Brain microvascular endothelial cell (primary cell): ENCODE measurements around the gene KHDC4.

Experiments
- DNase-seq: peaks from one replicate; pipeline ENCODE4 v3.0.0-alpha.2; 2020
- H3K27ac ChIP-seq: fragments of 250-450 bp; sonication (Bioruptor Pico); 2 replicates; pipeline ENCODE4 v1.5.1; 2020; ENCODE audit warnings: mild to moderate bottlenecking, moderate library complexity
- H3K27me3 ChIP-seq: fragments of 250-450 bp; sonication (Bioruptor Pico); replicated peaks from 2 replicates; pipeline ENCODE4 v1.5.1; 2020; ENCODE audit warnings: mild to moderate bottlenecking
- H3K36me3 ChIP-seq: fragments of 250-450 bp; sonication (Bioruptor Pico); replicated peaks from 2 replicates; pipeline ENCODE4 v1.5.1; 2020; ENCODE audit warnings: mild to moderate bottlenecking
- H3K4me3 ChIP-seq: 2 replicates; pipeline ENCODE4 v1.5.1; 2011; ENCODE audit warnings: low read depth, mild to moderate bottlenecking, control low read depth, low read length, moderate library complexity
- in situ Hi-C: cut with HindIII; loops from 2 replicates; pipeline ENCODE4 v1.10.0; 2017; ENCODE audit warnings: low sequenced_read_pairs, low pct_ligation_motif_present
- TF ChIP-seq, protein P1 (sequence below): IDR thresholded peaks from 2 replicates; pipeline ENCODE4 v1.5.1; 2011; ENCODE audit warnings: low read depth, mild to moderate bottlenecking, moderate library complexity, low read length, control low read depth, inconsistent platforms; ENCODE audit errors: missing control alignments

The KHDC4 gene

GRCh38 chr1:155925506-155925905, 8.7 kb downstream of the KHDC4 start:
- Histone ChIP-seq H3K27me3 (no peaks in the 10 kb centered on the region), H3K27ac (no peak overlapping the region), H3K36me3 (peaks cover 93% of the 10 kb centered on the region), H3K4me3 (no peak overlapping the region)
- TF ChIP-seq, protein P1, sequence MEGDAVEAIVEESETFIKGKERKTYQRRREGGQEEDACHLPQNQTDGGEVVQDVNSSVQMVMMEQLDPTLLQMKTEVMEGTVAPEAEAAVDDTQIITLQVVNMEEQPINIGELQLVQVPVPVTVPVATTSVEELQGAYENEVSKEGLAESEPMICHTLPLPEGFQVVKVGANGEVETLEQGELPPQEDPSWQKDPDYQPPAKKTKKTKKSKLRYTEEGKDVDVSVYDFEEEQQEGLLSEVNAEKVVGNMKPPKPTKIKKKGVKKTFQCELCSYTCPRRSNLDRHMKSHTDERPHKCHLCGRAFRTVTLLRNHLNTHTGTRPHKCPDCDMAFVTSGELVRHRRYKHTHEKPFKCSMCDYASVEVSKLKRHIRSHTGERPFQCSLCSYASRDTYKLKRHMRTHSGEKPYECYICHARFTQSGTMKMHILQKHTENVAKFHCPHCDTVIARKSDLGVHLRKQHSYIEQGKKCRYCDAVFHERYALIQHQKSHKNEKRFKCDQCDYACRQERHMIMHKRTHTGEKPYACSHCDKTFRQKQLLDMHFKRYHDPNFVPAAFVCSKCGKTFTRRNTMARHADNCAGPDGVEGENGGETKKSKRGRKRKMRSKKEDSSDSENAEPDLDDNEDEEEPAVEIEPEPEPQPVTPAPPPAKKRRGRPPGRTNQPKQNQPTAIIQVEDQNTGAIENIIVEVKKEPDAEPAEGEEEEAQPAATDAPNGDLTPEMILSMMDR = no peak
- in situ Hi-C loops = no loop called here
- DNase-seq = no peak

DNA sequence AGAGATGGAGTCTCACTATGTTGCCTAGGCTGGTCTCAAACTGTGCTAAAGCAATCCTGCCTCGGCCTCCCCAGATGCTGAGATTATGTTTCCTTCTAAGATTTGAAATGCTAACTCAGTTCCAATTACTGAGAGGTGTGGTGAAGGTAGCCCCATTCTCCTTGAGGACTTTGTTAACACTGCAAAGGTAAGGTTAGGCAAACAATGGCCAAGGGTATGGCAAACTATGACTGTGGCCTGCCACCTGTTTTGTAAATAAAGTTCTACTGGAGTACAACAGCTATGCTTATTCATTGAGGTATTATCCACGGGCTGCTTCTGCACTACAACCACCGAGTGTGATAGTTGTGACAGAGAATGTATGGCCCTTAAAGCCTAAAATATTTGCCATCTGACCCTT, 13.5 kb downstream of the KHDC4 start:
- TF ChIP-seq, protein P1 = no peak
- no peak for DNase-seq
- H3K36me3 ChIP-seq = peaks cover 94% of the 10 kb centered on the region

GRCh38 chr1:155919801-155920200, 14.4 kb downstream of the KHDC4 start:
- Histone ChIP-seq H3K36me3 (peaks cover 94% of the 10 kb centered on the region), H3K27ac (no peak overlapping the region), H3K4me3 (no peak overlapping the region), H3K27me3 (no peaks in the 10 kb centered on the region)
- no peak for DNase-seq
- in situ Hi-C loops = no loop called here
- TF ChIP-seq, protein P1 = no peak

More for the DNA sequence above, 13.5 kb downstream of the KHDC4 start:
- in situ Hi-C loops = no loop called here
- no peak overlapping the region for H3K27ac ChIP-seq
- no peaks in the 10 kb centered on the region for H3K27me3 ChIP-seq
- no peak overlapping the region for H3K4me3 ChIP-seq

DNA sequence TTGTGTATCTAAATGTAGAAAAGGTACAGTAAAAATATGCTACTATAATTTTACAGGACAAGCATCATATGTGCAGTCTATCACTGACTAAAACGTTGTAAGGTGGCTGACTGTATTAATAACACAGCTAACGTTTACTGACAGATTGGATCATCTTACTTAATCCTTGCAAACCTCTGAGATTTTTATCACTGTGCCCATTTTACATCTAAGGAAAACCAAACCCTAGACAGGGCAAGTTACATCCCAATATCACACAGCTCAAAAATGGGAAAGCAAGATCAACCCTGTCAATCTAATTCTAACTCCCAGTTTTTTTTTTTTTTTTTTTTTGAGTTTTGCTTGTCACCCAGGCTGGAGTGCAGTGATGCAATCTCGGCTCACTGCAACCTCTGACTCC, 15.6 kb downstream of the KHDC4 start:
- H3K36me3 ChIP-seq = peaks cover 92% of the 10 kb centered on the region
- TF ChIP-seq, protein P1 = no peak
- H3K27ac ChIP-seq = no peak overlapping the region
- in situ Hi-C loops = no loop called here
- no peaks in the 10 kb centered on the region for H3K27me3 ChIP-seq
- H3K4me3 ChIP-seq = no peak overlapping the region
- no peak for DNase-seq

DNA sequence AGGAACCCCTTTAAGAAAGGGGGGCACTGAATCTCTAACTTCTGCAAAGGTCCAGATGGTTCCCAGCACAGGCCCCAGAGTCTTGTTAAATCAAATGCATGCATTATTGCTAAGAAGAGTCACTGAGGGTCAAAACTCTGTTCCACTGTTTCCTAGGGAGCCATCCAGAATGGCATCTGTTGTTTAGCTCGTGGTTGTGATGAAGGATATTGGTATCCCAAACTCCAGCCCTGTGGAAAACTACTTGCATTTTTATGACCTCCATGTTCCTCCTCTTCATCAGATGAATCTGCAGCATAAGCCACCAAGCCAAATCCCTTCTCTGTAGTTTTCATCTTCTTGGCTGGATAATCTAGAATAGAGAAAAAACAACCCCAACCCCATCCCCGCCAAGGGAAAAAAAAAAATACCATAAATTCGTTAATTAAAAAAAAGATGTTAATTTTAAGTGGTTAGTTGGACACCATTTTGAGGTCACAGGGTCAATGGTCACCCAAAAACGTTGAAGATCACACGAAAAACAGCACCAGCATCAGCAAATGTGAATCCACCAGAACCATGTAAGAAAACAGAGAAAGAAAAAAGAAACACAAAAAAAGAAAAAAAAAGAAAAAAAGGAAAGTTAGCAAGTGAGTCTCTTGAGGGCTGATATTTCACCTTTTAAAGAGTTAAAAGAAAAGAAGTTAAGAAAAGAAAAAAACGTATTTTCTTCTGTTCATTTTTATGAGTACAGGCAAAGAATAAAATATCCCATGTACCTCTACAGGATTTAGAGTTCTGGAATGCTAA, 20.1 kb downstream of the KHDC4 start:
- Histone ChIP-seq H3K27me3 (no peaks in the 10 kb centered on the region), H3K36me3 (peaks cover 60% of the 10 kb centered on the region), H3K4me3 (no peak overlapping the region), H3K27ac (no peak overlapping the region)
- TF ChIP-seq, protein P1 = no peak
- peak; percentile 23 for DNase-seq
- in situ Hi-C loops = no loop called here
